Endothelial cell of hepatic sinusoid (primary cell): Measurements from ENCODE around the gene IVD.
"Not testable (repeated sequence)": the region's sequence is repeated elsewhere in the genome, so short reads cannot be mapped to it uniquely, and the experiment has no call there.

Source experiments
- in situ Hi-C: cut with HindIII; loops from 2 replicates; pipeline ENCODE4 v1.10.0; 2017; ENCODE audit warnings: low sequenced_read_pairs

IVD gene

GRCh38 chr15:40453941-40454340 is 48.3 kb downstream of the IVD start:
- in situ Hi-C loops, result not testable (repeated sequence)

- in situ Hi-C loops, result no loop called here
These were observed 49.4 kb downstream of the IVD start for GRCh38 chr15:40454904-40455391.

- in situ Hi-C loops, result no loop called here
These were observed 50.7 kb downstream of the IVD start for GRCh38 chr15:40456299-40456712.

- in situ Hi-C loops, result no loop called here
These were observed 51.1 kb downstream of the IVD start for GRCh38 chr15:40456738-40457137.

GRCh38 chr15:40458495-40459371 is 53.1 kb downstream of the IVD start:
- in situ Hi-C loops, result no loop called here

GRCh38 chr15:40459391-40460015 is 53.9 kb downstream of the IVD start:
- in situ Hi-C loops, result no loop called here

- in situ Hi-C loops, result no loop called here
These were observed 54.8 kb downstream of the IVD start for GRCh38 chr15:40460404-40460803.

GRCh38 chr15:40461958-40462357 is 56.4 kb downstream of the IVD start:
- in situ Hi-C loops, result no loop called here

- in situ Hi-C loops, result no loop called here
These were observed 57.7 kb downstream of the IVD start for GRCh38 chr15:40463279-40463678.

- in situ Hi-C loops, result no loop called here
These were observed 58.4 kb downstream of the IVD start for GRCh38 chr15:40463886-40464545.

- in situ Hi-C loops, result no loop called here
These were observed 59.1 kb downstream of the IVD start for GRCh38 chr15:40464595-40465185.

GRCh38 chr15:40465939-40466338 is 60.3 kb downstream of the IVD start:
- in situ Hi-C loops, result no loop called here

GRCh38 chr15:40466426-40467260 is 61.0 kb downstream of the IVD start:
- in situ Hi-C loops, result no loop called here

- in situ Hi-C loops, result no loop called here
These were observed 61.6 kb downstream of the IVD start for GRCh38 chr15:40467261-40467615.

- in situ Hi-C loops, result no loop called here
These were observed 63.3 kb downstream of the IVD start for GRCh38 chr15:40468898-40469331.

GRCh38 chr15:40469776-40470390 is 64.3 kb downstream of the IVD start:
- in situ Hi-C loops, result no loop called here

GRCh38 chr15:40470423-40471104 is 65.0 kb downstream of the IVD start, which contains the start of gene CHST14:
CHST14 (plus strand) TSS chr15:40470984; CDS start chr15:40471214, 230 bp downstream.
- in situ Hi-C loops, result no loop called here
